BE2C (cell line): ENCODE data around the gene LRRC52.

ENCODE experiments used
- DNase-seq: peaks from one replicate; pipeline ENCODE4 v3.0.0-alpha.2; 2020
- H3K27me3 ChIP-seq: fragments of 250-450 bp; sonication (Bioruptor Pico); 2 replicates; pipeline ENCODE4 v1.5.1; 2020; ENCODE audit warnings: mild to moderate bottlenecking
- H3K36me3 ChIP-seq: fragments of 250-450 bp; sonication (Bioruptor Pico); 2 replicates; pipeline ENCODE4 v1.5.1; 2020; ENCODE audit warnings: mild to moderate bottlenecking
- H3K4me1 ChIP-seq: fragments of 250-450 bp; sonication (Bioruptor Pico); 2 replicates; pipeline ENCODE4 v1.5.1; 2020
- H3K4me3 ChIP-seq: 2 replicates; pipeline ENCODE4 v1.5.1; 2011; ENCODE audit warnings: low read depth, low read length
- H3K9me3 ChIP-seq: fragments of 250-450 bp; sonication (Bioruptor Pico); 2 replicates; pipeline ENCODE4 v1.5.1; 2020
- TF ChIP-seq, protein P1 (sequence below): IDR thresholded peaks from 2 replicates; pipeline ENCODE4 v1.5.1; 2012; ENCODE audit warnings: mild to moderate bottlenecking, low read depth, low read length

The LRRC52 gene

DNA sequence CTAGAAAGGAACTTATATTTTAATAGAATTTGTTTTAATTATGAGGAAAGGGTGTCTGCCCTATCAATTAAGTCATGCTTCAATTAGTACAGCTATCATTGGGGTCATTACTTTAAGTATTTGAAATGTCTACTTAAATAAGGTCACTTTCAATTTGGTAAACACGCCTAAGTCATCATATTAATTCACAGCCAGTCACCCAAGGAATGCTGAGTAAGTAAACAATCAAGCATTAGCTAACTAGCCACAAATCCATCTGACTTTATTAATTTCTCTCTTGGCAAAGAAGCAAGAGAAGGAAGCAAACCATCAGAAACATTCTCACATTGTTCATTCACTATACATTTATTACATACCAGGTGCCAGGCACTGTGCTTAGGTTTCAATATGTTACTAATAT lies 1.2 kb upstream of the LRRC52 start:
- Histone ChIP-seq H3K4me1 (no peaks in the 10 kb centered on the region), H3K36me3 (no peaks in the 10 kb centered on the region), H3K4me3 (no peak overlapping the region), H3K27me3 (peaks cover 5% of the 10 kb centered on the region; the same call in 1 of the 2 replicates), H3K9me3 (no peaks in the 10 kb centered on the region)
- TF ChIP-seq, protein P1, sequence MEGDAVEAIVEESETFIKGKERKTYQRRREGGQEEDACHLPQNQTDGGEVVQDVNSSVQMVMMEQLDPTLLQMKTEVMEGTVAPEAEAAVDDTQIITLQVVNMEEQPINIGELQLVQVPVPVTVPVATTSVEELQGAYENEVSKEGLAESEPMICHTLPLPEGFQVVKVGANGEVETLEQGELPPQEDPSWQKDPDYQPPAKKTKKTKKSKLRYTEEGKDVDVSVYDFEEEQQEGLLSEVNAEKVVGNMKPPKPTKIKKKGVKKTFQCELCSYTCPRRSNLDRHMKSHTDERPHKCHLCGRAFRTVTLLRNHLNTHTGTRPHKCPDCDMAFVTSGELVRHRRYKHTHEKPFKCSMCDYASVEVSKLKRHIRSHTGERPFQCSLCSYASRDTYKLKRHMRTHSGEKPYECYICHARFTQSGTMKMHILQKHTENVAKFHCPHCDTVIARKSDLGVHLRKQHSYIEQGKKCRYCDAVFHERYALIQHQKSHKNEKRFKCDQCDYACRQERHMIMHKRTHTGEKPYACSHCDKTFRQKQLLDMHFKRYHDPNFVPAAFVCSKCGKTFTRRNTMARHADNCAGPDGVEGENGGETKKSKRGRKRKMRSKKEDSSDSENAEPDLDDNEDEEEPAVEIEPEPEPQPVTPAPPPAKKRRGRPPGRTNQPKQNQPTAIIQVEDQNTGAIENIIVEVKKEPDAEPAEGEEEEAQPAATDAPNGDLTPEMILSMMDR = no peak
- no peak for DNase-seq

DNA sequence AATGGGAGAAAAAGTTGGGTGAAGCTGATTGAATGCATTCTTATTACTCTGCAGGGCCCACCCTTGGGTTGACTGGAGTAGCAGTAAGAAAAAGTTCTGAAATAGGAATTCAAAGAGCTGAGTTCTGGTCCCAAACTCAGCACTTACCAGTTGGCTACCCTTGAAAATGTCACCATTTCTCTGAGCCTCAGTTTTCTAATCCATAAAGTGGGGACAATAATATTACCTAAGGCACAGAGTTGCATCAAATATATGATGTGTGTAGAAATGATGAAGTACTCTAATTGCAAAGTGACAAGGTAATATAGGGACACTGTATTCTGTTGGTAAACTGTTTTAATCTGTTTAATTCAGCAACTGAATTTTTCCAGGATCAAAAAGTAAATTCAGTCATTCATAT lies 1.2 kb downstream of the LRRC52 start:
- Histone ChIP-seq H3K27me3 (no peaks in the 10 kb centered on the region; the same call in 1 of the 2 replicates), H3K4me1 (no peaks in the 10 kb centered on the region), H3K36me3 (no peaks in the 10 kb centered on the region), H3K9me3 (no peaks in the 10 kb centered on the region), H3K4me3 (no peak overlapping the region)
- TF ChIP-seq, protein P1 = no peak
- DNase-seq = no peak

DNA sequence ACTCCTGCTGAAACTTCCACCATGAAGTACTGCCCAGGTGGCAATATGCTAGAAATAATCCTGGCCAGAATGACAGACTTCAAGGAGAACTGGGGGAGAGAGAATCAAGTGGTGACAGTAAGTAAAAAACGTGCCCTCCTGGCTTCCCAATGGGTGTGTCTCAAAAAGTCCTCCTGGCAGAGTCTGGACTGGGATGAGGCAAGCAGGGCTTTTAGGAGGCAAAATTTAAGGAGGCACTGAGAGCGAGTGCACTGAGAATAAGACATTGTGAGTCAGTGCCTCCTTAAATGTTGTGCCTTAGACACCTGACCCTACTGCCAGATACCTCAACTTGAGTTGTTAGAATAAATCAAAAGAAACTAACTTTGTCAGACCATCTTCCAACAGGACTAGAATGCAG lies 2.2 kb downstream of the LRRC52 start:
- no peak overlapping the region for H3K4me3 ChIP-seq
- H3K4me1 ChIP-seq = no peaks in the 10 kb centered on the region
- TF ChIP-seq, protein P1 = no peak
- no peaks in the 10 kb centered on the region; the same call in 1 of the 2 replicates for H3K27me3 ChIP-seq
- DNase-seq = no peak
- H3K36me3 ChIP-seq = no peaks in the 10 kb centered on the region
- H3K9me3 ChIP-seq = no peaks in the 10 kb centered on the region

DNA sequence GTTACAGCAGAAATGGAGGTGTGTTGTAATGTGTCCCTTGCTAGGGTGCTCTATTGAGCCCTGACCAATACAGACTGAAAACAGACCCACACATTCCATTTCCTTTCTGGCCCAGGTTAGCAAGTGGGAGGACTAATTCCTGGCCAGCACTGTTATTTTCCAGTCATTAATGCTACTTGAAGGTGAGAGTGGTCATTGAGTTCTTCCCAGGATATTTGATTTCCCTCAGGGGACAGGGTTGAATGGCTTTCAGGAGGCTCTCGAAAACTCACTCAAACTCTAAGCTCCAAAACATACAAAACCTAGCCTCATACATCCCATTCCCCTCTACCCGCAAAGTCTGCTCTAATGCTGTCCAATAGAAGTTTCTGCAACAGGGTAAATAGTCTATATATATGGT lies 6.2 kb downstream of the LRRC52 start:
- TF ChIP-seq, protein P1 = no peak

DNA sequence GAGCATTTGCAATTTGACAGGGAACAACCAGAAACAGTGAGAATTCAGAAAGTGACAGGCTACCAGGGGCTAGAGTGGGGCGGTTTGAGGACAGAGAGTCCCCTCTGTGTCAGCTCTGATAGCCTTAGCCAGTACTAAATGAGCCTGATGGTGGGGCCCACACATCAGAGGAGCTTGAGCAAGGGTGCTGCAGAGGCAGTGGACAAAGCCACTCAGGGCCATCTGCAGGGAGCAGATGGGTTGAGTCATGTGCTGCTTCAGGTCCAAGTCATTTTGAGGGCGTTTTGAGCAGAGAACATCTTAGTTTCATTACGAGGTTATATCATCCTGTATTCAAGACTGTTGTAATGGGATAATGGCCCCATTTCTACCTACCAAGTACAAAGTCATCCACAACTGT lies 7.7 kb downstream of the LRRC52 start:
- no peaks in the 10 kb centered on the region for H3K4me1 ChIP-seq
- no peak overlapping the region for H3K4me3 ChIP-seq
- H3K36me3 ChIP-seq = no peaks in the 10 kb centered on the region
- no peaks in the 10 kb centered on the region for H3K9me3 ChIP-seq
- TF ChIP-seq, protein P1 = no peak
- DNase-seq = no peak
- H3K27me3 ChIP-seq = no peaks in the 10 kb centered on the region; the same call in 1 of the 2 replicates

More for the DNA sequence above, 6.2 kb downstream of the LRRC52 start:
- Histone ChIP-seq H3K9me3 (no peaks in the 10 kb centered on the region), H3K36me3 (no peaks in the 10 kb centered on the region), H3K4me3 (no peak overlapping the region), H3K27me3 (no peaks in the 10 kb centered on the region; the same call in 1 of the 2 replicates), H3K4me1 (no peaks in the 10 kb centered on the region)
- DNase-seq = no peak

DNA sequence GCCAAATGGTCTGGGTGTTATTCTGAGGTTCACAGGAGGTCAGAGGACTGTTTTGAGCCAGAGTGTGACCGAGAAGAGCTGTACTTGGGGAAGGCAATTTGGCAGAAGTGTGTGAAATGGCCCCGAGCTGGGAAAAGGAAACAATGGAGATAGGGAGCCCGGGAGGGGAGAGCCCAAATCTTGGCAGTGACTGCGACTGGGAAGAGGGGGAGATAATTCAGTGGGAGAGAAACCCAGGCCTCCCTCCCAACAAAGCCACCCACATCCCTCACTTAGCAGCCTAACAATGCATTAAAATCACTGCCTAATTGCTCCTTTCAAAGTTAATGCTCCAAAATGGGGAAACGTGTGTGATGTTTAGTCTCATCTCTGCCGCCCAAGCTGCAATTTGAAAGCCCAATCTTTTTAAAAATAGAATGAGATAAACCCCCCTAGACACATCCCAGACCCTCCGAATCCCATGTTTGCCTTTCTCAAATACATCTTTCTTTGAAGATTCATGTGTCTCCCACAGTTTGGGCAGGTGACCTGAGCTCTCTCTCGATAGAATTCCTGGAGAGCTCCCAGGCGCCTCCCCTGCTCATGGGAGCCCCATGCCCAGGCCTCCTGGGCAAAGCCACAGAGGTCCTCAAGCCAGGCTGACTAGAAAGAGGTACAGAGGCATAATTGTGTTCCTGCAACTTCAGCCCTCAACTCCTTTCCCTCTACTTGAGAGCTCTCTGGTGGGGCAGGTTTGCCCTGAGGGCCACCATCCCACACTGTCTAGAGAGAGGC lies 17.3 kb downstream of the LRRC52 start:
- no peak for DNase-seq
- H3K4me1 ChIP-seq = no peaks in the 10 kb centered on the region
- H3K27me3 ChIP-seq = peaks cover 12% of the 10 kb centered on the region; the same call in 1 of the 2 replicates
- no peak overlapping the region for H3K4me3 ChIP-seq
- TF ChIP-seq, protein P1 = no peak
- no peaks in the 10 kb centered on the region for H3K9me3 ChIP-seq
- H3K36me3 ChIP-seq = no peaks in the 10 kb centered on the region
